Occipital lobe (tissue), 3 donors: Measurements from ENCODE around the gene TBKBP1. TPM values are rescaled to one million over a fixed set of nuclear protein-coding genes. Genes with fewer than 3 reads are reported as not detected.

Source experiments
- DNase-seq: peaks from one replicate; lab custom pipeline; 2025; lab: John Stamatoyannopoulos, UW
- small RNA-seq: library from RNA; depleted of rRNA; stranded (forward); fragments of <200 nt; gene quantifications from one replicate; pipeline ENCODE3, GENCODE V24; 2014
- total RNA-seq: library from RNA; depleted of rRNA; stranded (reverse); fragments of >200 nt; gene quantifications from one replicate; pipeline ENCODE4 v1.2.3, GENCODE V29; 2014

Gene TBKBP1
- total RNA-seq, 1 donor from 2014 or later: 11.5 TPM

- no peak for DNase-seq
Observed at GRCh38 chr17:47760409-47761140, 66.6 kb downstream of the TBKBP1 start.

Small RNAs within 50 kb of the gene (small RNA-seq; reads per million reads assigned to genes)
- not detected for gene AC015674.1

Other genes starting within 250 kb of the TBKBP1 start
- gene NPEPPS, start 163.1 kb upstream of the TBKBP1 start, total RNA-seq: 198 TPM
- gene KPNB1, start 44.2 kb upstream of the TBKBP1 start, total RNA-seq: 163 TPM
- not detected for gene TBX21, start 39.1 kb downstream of the TBKBP1 start, total RNA-seq
- 4.5 TPM for gene OSBPL7, start 127.6 kb downstream of the TBKBP1 start, total RNA-seq
- gene MRPL10, start 137.4 kb downstream of the TBKBP1 start, total RNA-seq: 9.7 TPM
- not detected for gene LRRC46, start 137.5 kb downstream of the TBKBP1 start, total RNA-seq
- 17.8 TPM for gene SCRN2, start 147.1 kb downstream of the TBKBP1 start, total RNA-seq
- 0.16 TPM for gene SP6, start 157.0 kb downstream of the TBKBP1 start, total RNA-seq
- 0.31 TPM for gene SP2, start 202.1 kb downstream of the TBKBP1 start, total RNA-seq
- 7.5 TPM for gene PNPO, start 247.4 kb downstream of the TBKBP1 start, total RNA-seq